NCI-H2107 treated with DMSO at 0.1 percent for 48 hours (cell line): ENCODE measurements around the gene PNPLA4.

Experiments
- DNase-seq: peaks from one replicate; lab custom pipeline; 2025; ENCODE audit not compliant: unreplicated experiment; lab: John Stamatoyannopoulos, UW

The PNPLA4 gene

GRCh38 chrX:7872042-7872441, 55.2 kb downstream of the PNPLA4 start:
- no peak for DNase-seq

GRCh38 chrX:7852166-7852565, 75.0 kb downstream of the PNPLA4 start:
- DNase-seq: no peak
